Measurements from ENCODE around the gene SGIP1.

Gene SGIP1

GRCh38 chr1:66528580-66528979, 5.4 kb upstream of the SGIP1 start:
- Histone ChIP-seq H3K27me3 (replicated peaks; ENCODE audit: insufficient read depth, low read length) (no peaks in the 10 kb centered on the region), H3K9ac (ENCODE audit: low read length) (no peak overlapping the region), H3K4me2 (ENCODE audit: low read depth, low read length) (no peak overlapping the region), H3K4me3 (ENCODE audit: low read length) (no peak overlapping the region), H3K27ac (ENCODE audit: low read length) (no peak overlapping the region), H2AFZ (ENCODE audit: low read length) (no peak overlapping the region), H3K9me3 (replicated peaks; ENCODE audit: insufficient read depth, low read length) (no peaks in the 10 kb centered on the region), H3K4me1 (ENCODE audit: low read length) (no peaks in the 10 kb centered on the region), H3F3A (ENCODE audit: insufficient read depth, low read length) (no peaks in the 10 kb centered on the region), H3K79me2 (ENCODE audit: low read length) (no peaks in the 10 kb centered on the region), H4K20me1 (ENCODE audit: insufficient read depth, low read length) (no peaks in the 10 kb centered on the region), H3K36me3 (replicated peaks; ENCODE audit: insufficient read depth, low read length) (no peaks in the 10 kb centered on the region), H3K9me2 (replicated peaks; ENCODE audit: insufficient read depth, low read length) (no peaks in the 10 kb centered on the region)
- DNase-seq, result no peak
- no peak for TF ChIP-seq CTCF (IDR thresholded peaks at IDR 0.05; ENCODE audit: low read length)
- TF ChIP-seq EZH2phosphoT487 (IDR thresholded peaks at IDR 0.05; ENCODE audit: low read length), result no peak
- no peak for TF ChIP-seq EZH2 (optimal IDR thresholded peaks at IDR 0.05; ENCODE audit: low read depth, low read length)

DNA sequence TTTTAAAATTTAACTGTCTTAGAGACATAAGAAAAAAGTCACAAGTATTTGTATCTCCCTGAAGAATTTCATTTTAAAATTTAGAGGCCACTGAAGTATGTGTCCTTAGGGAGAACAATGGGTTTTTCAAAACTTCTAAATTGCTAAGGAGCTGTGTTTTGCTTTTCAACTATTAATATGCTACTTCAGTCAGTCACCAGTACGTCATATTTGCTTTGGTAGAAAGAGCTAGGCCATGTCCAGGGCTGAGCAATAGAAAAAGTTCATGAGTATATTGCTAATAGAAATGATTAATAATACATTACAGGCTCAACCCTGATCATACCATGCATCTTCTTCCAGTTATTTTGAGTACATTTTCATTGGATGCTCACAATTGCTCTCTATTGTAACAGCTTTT, 1.7 kb upstream of the SGIP1 start:
- Histone ChIP-seq H3K4me3 (ENCODE audit: low read length) (no peak overlapping the region), H3K4me1 (ENCODE audit: low read length) (no peaks in the 10 kb centered on the region), H3K4me2 (ENCODE audit: low read depth, low read length) (no peak overlapping the region), H3F3A (ENCODE audit: insufficient read depth, low read length) (no peaks in the 10 kb centered on the region), H4K20me1 (ENCODE audit: insufficient read depth, low read length) (no peaks in the 10 kb centered on the region), H3K9me3 (replicated peaks; ENCODE audit: insufficient read depth, low read length) (no peaks in the 10 kb centered on the region), H3K36me3 (replicated peaks; ENCODE audit: insufficient read depth, low read length) (no peaks in the 10 kb centered on the region), H3K27me3 (replicated peaks; ENCODE audit: insufficient read depth, low read length) (no peaks in the 10 kb centered on the region), H3K79me2 (ENCODE audit: low read length) (no peaks in the 10 kb centered on the region), H3K27ac (ENCODE audit: low read length) (no peak overlapping the region), H2AFZ (ENCODE audit: low read length) (no peak overlapping the region), H3K9me2 (replicated peaks; ENCODE audit: insufficient read depth, low read length) (no peaks in the 10 kb centered on the region), H3K9ac (ENCODE audit: low read length) (no peak overlapping the region)
- DNase-seq, result no peak
- TF ChIP-seq CTCF (IDR thresholded peaks at IDR 0.05; ENCODE audit: low read length) (no peak), EZH2phosphoT487 (IDR thresholded peaks at IDR 0.05; ENCODE audit: low read length) (no peak), EZH2 (optimal IDR thresholded peaks at IDR 0.05; ENCODE audit: low read depth, low read length) (no peak)

GRCh38 chr1:66532798-66533783, 862 bp upstream of the SGIP1 start:
- no peaks in the 10 kb centered on the region for H3K27me3 ChIP-seq (replicated peaks; ENCODE audit: insufficient read depth, low read length)
- no peaks in the 10 kb centered on the region for H4K20me1 ChIP-seq (ENCODE audit: insufficient read depth, low read length)
- H3K9ac ChIP-seq (ENCODE audit: low read length), result no peak overlapping the region
- DNase-seq, result no peak
- no peaks in the 10 kb centered on the region for H3K9me3 ChIP-seq (replicated peaks; ENCODE audit: insufficient read depth, low read length)
- no peaks in the 10 kb centered on the region for H3F3A ChIP-seq (ENCODE audit: insufficient read depth, low read length)
- H3K4me3 ChIP-seq (ENCODE audit: low read length), result no peak overlapping the region
- H2AFZ ChIP-seq (ENCODE audit: low read length), result no peak overlapping the region
- no peaks in the 10 kb centered on the region for H3K4me1 ChIP-seq (ENCODE audit: low read length)
- no peak for TF ChIP-seq EZH2phosphoT487 (IDR thresholded peaks at IDR 0.05; ENCODE audit: low read length)
- TF ChIP-seq EZH2 (optimal IDR thresholded peaks at IDR 0.05; ENCODE audit: low read depth, low read length), result no peak
- no peaks in the 10 kb centered on the region for H3K79me2 ChIP-seq (ENCODE audit: low read length)
- no peaks in the 10 kb centered on the region for H3K36me3 ChIP-seq (replicated peaks; ENCODE audit: insufficient read depth, low read length)
- H3K9me2 ChIP-seq (replicated peaks; ENCODE audit: insufficient read depth, low read length), result no peaks in the 10 kb centered on the region
- no peak overlapping the region for H3K4me2 ChIP-seq (ENCODE audit: low read depth, low read length)
- no peak overlapping the region for H3K27ac ChIP-seq (ENCODE audit: low read length)

GRCh38 chr1:66535061-66535460, 1.1 kb downstream of the SGIP1 start:
- no peak for DNase-seq
- H3K79me2 ChIP-seq (ENCODE audit: low read length), result no peaks in the 10 kb centered on the region
- H2AFZ ChIP-seq (ENCODE audit: low read length), result no peak overlapping the region
- no peaks in the 10 kb centered on the region for H3K9me2 ChIP-seq (replicated peaks; ENCODE audit: insufficient read depth, low read length)
- no peak overlapping the region for H3K27ac ChIP-seq (ENCODE audit: low read length)
- no peaks in the 10 kb centered on the region for H3K36me3 ChIP-seq (replicated peaks; ENCODE audit: insufficient read depth, low read length)
- no peaks in the 10 kb centered on the region for H4K20me1 ChIP-seq (ENCODE audit: insufficient read depth, low read length)
- H3K9me3 ChIP-seq (replicated peaks; ENCODE audit: insufficient read depth, low read length), result no peaks in the 10 kb centered on the region
- no peaks in the 10 kb centered on the region for H3F3A ChIP-seq (ENCODE audit: insufficient read depth, low read length)
- no peaks in the 10 kb centered on the region for H3K4me1 ChIP-seq (ENCODE audit: low read length)
- no peaks in the 10 kb centered on the region for H3K27me3 ChIP-seq (replicated peaks; ENCODE audit: insufficient read depth, low read length)
- no peak overlapping the region for H3K4me3 ChIP-seq (ENCODE audit: low read length)
- H3K9ac ChIP-seq (ENCODE audit: low read length), result no peak overlapping the region
- no peak for TF ChIP-seq CTCF (IDR thresholded peaks at IDR 0.05; ENCODE audit: low read length)
- TF ChIP-seq EZH2 (optimal IDR thresholded peaks at IDR 0.05; ENCODE audit: low read depth, low read length), result no peak
- TF ChIP-seq EZH2phosphoT487 (IDR thresholded peaks at IDR 0.05; ENCODE audit: low read length), result no peak
- H3K4me2 ChIP-seq (ENCODE audit: low read depth, low read length), result no peak overlapping the region
